ENCODE results near the gene FCHSD2.
"Not testable (repeated sequence)": the region's sequence is repeated elsewhere in the genome, so short reads cannot be mapped to it uniquely, and the experiment has no call there.

FCHSD2 gene

GRCh38 chr11:73147771-73148681 lies 5.9 kb upstream of the FCHSD2 start:
- peak; percentile 81 for DNase-seq

- DNase-seq, result no peak
These were observed 4.0 kb upstream of the FCHSD2 start for GRCh38 chr11:73145986-73146575.

- peak; percentile 55 for DNase-seq
These were observed 1.2 kb upstream of the FCHSD2 start for GRCh38 chr11:73143126-73143838.

- peak; percentile 68 for DNase-seq
These were observed 600 bp downstream of the FCHSD2 start for GRCh38 chr11:73141309-73142127.

GRCh38 chr11:73141031-73141308 lies 1.1 kb downstream of the FCHSD2 start:
- peak; percentile 35 for DNase-seq

GRCh38 chr11:73140213-73141030 lies 1.7 kb downstream of the FCHSD2 start:
- no peak for DNase-seq

- DNase-seq, result no peak
These were observed 2.5 kb downstream of the FCHSD2 start for GRCh38 chr11:73139476-73140198.

- DNase-seq, result no peak
These were observed 4.2 kb downstream of the FCHSD2 start for GRCh38 chr11:73137944-73138274.

GRCh38 chr11:73137262-73137943 lies 4.7 kb downstream of the FCHSD2 start:
- no peak for DNase-seq

GRCh38 chr11:73136722-73137121 lies 5.4 kb downstream of the FCHSD2 start:
- DNase-seq, result not testable (repeated sequence)

- DNase-seq, result no peak
These were observed 6.5 kb downstream of the FCHSD2 start for GRCh38 chr11:73135346-73136284.

- not testable (repeated sequence) for DNase-seq
These were observed 9.8 kb downstream of the FCHSD2 start for GRCh38 chr11:73132349-73132748.

GRCh38 chr11:73130181-73130580 lies 11.9 kb downstream of the FCHSD2 start:
- DNase-seq, result no peak

- DNase-seq, result no peak
These were observed 12.9 kb downstream of the FCHSD2 start for GRCh38 chr11:73129198-73129597.

- DNase-seq, result no peak
These were observed 15.2 kb downstream of the FCHSD2 start for GRCh38 chr11:73126804-73127480.

- DNase-seq, result no peak
These were observed 17.3 kb downstream of the FCHSD2 start for GRCh38 chr11:73124800-73125199.

- not testable (repeated sequence) for DNase-seq
These were observed 18.2 kb downstream of the FCHSD2 start for GRCh38 chr11:73123892-73124291.

GRCh38 chr11:73121692-73122091 lies 20.4 kb downstream of the FCHSD2 start:
- peak; percentile 68 for DNase-seq

GRCh38 chr11:73117071-73117470 lies 25.0 kb downstream of the FCHSD2 start:
- DNase-seq, result no peak

Data from NCI-H2171 treated with DMSO at 0.1 percent for 48 hours (cell line).